Activated gamma-delta T cell treated with anti-CD3 and anti-CD28 coated beads, Interleukin-2, amount 50 U/mL, for 16 hours (primary cell): ENCODE measurements around the gene MZT1.

Experiments
- DNase-seq: peaks from one replicate; pipeline ENCODE4 v3.0.0-alpha.2; 2020; ENCODE audit warnings: low read depth

MZT1 gene

GRCh38 chr13:72680353-72680752 is 47.1 kb downstream of the MZT1 start:
- DNase-seq = no peak

GRCh38 chr13:72678312-72678711 is 49.1 kb downstream of the MZT1 start:
- no peak for DNase-seq

GRCh38 chr13:72677431-72677830 is 50.0 kb downstream of the MZT1 start:
- no peak for DNase-seq

DNA sequence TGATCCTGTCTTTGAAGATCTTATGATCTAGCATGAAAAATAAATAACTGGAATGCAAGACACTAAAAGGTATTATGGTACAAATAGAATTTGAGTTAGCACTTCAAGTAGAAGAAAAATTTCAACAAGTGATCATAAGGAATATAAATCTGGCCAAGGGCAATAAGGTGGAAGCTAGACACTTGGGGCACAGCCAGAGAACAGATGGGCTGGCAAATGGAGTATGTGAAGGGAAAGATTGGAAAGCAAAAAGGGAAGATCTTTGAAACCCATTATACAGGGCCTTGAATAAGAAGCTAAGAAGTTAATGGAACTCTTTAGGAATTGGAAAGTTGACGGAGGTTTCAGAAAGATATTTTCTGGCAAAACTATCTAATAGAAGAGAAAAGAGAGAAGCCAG is 61.0 kb downstream of the MZT1 start:
- no peak for DNase-seq

- no peak for DNase-seq
Measured at GRCh38 chr13:72662548-72662947, 64.9 kb downstream of the MZT1 start.
